Natural killer cell (primary cell): ENCODE results near the gene PAX2. TPM values are rescaled to one million over a fixed set of nuclear protein-coding genes. Genes with fewer than 3 reads are reported as not detected.

Source experiments
- ATAC-seq, 3 donors: fragments of 150-1000 bp in 2 of 3; fragments of 200-7000 bp in 1 of 3; cut with Tn5 transposase; 1 replicate in 1 of 3; 2 replicates in 2 of 3; pipeline ENCODE4 v1.10.0; 2021; ENCODE audit warnings: mild to moderate bottlenecking in 2 of 3, moderate library complexity in 2 of 3
- DNase-seq, 2 donors: peaks; one replicate each; pipeline versions ENCODE4 v3.0.0 to v3.0.0-alpha.2; 2013 to 2021; ENCODE audit warnings: mixed read lengths in 1 of 2
- H3K27ac ChIP-seq: one replicate; pipeline ENCODE4 v1.5.1; 2013; ENCODE audit warnings: mild to moderate bottlenecking, low read length
- H3K27me3 ChIP-seq: one replicate; pipeline ENCODE4 v1.6.1; 2013; ENCODE audit warnings: low read length; ENCODE audit not compliant: control insufficient read depth, insufficient read depth
- H3K36me3 ChIP-seq: one replicate; pipeline ENCODE4 v1.6.1; 2013; ENCODE audit warnings: low read length; ENCODE audit not compliant: control insufficient read depth, insufficient read depth
- H3K4me1 ChIP-seq: one replicate; pipeline ENCODE4 v1.6.1; 2013; ENCODE audit warnings: low read length; ENCODE audit not compliant: control insufficient read depth, insufficient read depth
- H3K4me3 ChIP-seq: one replicate; pipeline ENCODE4 v1.5.1; 2013; ENCODE audit warnings: low read length
- H3K9me3 ChIP-seq: one replicate; pipeline ENCODE4 v1.6.1; 2013; ENCODE audit warnings: low read length; ENCODE audit not compliant: control insufficient read depth, insufficient read depth
- H3K27ac Mint-ChIP-seq, 2 donors: one replicate each; pipeline ENCODE4 v1.8.0; 2022; ENCODE audit warnings: mild to moderate bottlenecking in 2 of 2, mixed read lengths in 2 of 2, moderate library complexity in 1 of 2
- H3K27me3 Mint-ChIP-seq, 2 donors: one replicate each; pipeline ENCODE4 v1.8.0; 2022; ENCODE audit warnings: low read depth in 2 of 2, mixed read lengths in 2 of 2
- H3K36me3 Mint-ChIP-seq: one replicate; pipeline ENCODE4 v1.8.0; 2022; ENCODE audit warnings: mixed read lengths
- H3K4me1 Mint-ChIP-seq, 2 donors: one replicate each; pipeline ENCODE4 v1.8.0; 2022; ENCODE audit warnings: mixed read lengths in 2 of 2
- H3K4me3 Mint-ChIP-seq: one replicate; pipeline ENCODE4 v1.8.0; 2022; ENCODE audit warnings: mild to moderate bottlenecking, moderate library complexity, mixed read lengths
- H3K9me3 Mint-ChIP-seq, 2 donors: one replicate each; pipeline ENCODE4 v1.8.0; 2022; ENCODE audit warnings: mixed read lengths in 2 of 2
- CTCF ChIP-seq: fragments of 200-600 bp; IDR thresholded peaks from one replicate; pipeline ENCODE4 v1.8.0; 2022; ENCODE audit warnings: antibody characterized with exemption
- WGBS: methylation state at CpG from one replicate; pipeline ENCODE4 v1.1.7; 2013; ENCODE audit warnings: missing lambda C conversion rate; ENCODE audit not compliant: insufficient coverage; 5-methylcytosine and 5-hydroxymethylcytosine counted together
- intact Hi-C: fragments of 100-400 bp; cut with micrococcal nuclease; formaldehyde crosslinking; loops from one replicate; pipeline ENCODE4 v1.14.2; 2022
- total RNA-seq, 4 donors: library from RNA; stranded (reverse); fragments of 120-200 nt in 1 of 4; gene quantifications; one replicate each; pipeline versions ENCODE4 v1.2.3 to v1.2.4, GENCODE V29; 2013 to 2022

PAX2 gene
- total RNA-seq, 3 donors from 2014 or later (not counting 1 experiment from before 2014, with no cell fraction given): not detected

GRCh38 chr10:100869399-100869798 lies 124.0 kb downstream of the PAX2 start:
- ATAC-seq (no peak), DNase-seq (no peak)
- WGBS: 82% methylated on average over 3 of the region's 4 CpGs
- Mint-ChIP-seq H3K4me3 (no peak overlapping the region), H3K9me3 (no peaks in the 10 kb centered on the region), H3K4me1 (peaks cover 0 to 5% of the 10 kb centered on the region in 2 donors), H3K27ac (no peak overlapping the region), H3K36me3 (no peaks in the 10 kb centered on the region), H3K27me3 (peaks cover 18 to 19% of the 10 kb centered on the region in 2 donors)
- Histone ChIP-seq H3K4me3 (no peak overlapping the region), H3K27me3 (peaks cover 2% of the 10 kb centered on the region), H3K36me3 (no peaks in the 10 kb centered on the region), H3K27ac (no peak overlapping the region), H3K9me3 (no peaks in the 10 kb centered on the region), H3K4me1 (no peaks in the 10 kb centered on the region)
- TF ChIP-seq CTCF: no peak
- intact Hi-C loops: no loop called here

- Histone ChIP-seq H3K27me3 (no peaks in the 10 kb centered on the region), H3K4me3 (no peak overlapping the region), H3K27ac (no peak overlapping the region), H3K4me1 (no peaks in the 10 kb centered on the region), H3K36me3 (no peaks in the 10 kb centered on the region), H3K9me3 (no peaks in the 10 kb centered on the region)
- 71% methylated on average over 9 of the region's 11 CpGs for WGBS
- Mint-ChIP-seq H3K4me3 (no peak overlapping the region), H3K27me3 (peaks cover 5 to 7% of the 10 kb centered on the region in 2 donors), H3K36me3 (no peaks in the 10 kb centered on the region), H3K9me3 (no peaks in the 10 kb centered on the region), H3K27ac (no peak overlapping the region), H3K4me1 (no peaks in the 10 kb centered on the region)
- DNase-seq (peak in 1 of 2 donors; percentile 60), ATAC-seq (peak in 1 of 3 donors; percentile 58)
- intact Hi-C loops: no loop called here
- no peak for TF ChIP-seq CTCF
These were observed 126.8 kb downstream of the PAX2 start for GRCh38 chr10:100872034-100872791.

- ATAC-seq (no peak), DNase-seq (no peak)
- H3K27ac Mint-ChIP-seq: no peak overlapping the region
- H3K9me3 Mint-ChIP-seq: no peaks in the 10 kb centered on the region
- intact Hi-C loops: no loop called here
- H3K36me3 Mint-ChIP-seq: no peaks in the 10 kb centered on the region
- H3K4me1 ChIP-seq: no peaks in the 10 kb centered on the region
- H3K4me3 ChIP-seq: no peak overlapping the region
- no peaks in the 10 kb centered on the region for H3K9me3 ChIP-seq
- H3K27me3 ChIP-seq: no peaks in the 10 kb centered on the region
- H3K36me3 ChIP-seq: no peaks in the 10 kb centered on the region
- 90% methylated on average over 7 of the region's 7 CpGs for WGBS
- TF ChIP-seq CTCF: no peak
- no peak overlapping the region for H3K4me3 Mint-ChIP-seq
- H3K27ac ChIP-seq: no peak overlapping the region
- no peaks in the 10 kb centered on the region for H3K4me1 Mint-ChIP-seq
- peaks cover 10 to 14% of the 10 kb centered on the region in 2 donors for H3K27me3 Mint-ChIP-seq
These were observed 127.9 kb downstream of the PAX2 start for GRCh38 chr10:100873146-100873826.
